HepG2 (cell line): Measurements from ENCODE around the gene RAB32. TPM values are rescaled to one million over a fixed set of nuclear protein-coding genes. Genes with fewer than 3 reads are reported as not detected.
A peak's percentile ranks its signal among the peaks of the same experiment; 100 is the strongest.

Experiments
- CCAR2 ChIP-seq: fragments of 200-400 bp; formaldehyde crosslinking; optimal IDR thresholded peaks from 2 replicates; pipeline ENCODE3; 2018; ENCODE audit warnings: low read depth, mild to moderate bottlenecking, low read length, moderate library complexity
- CREB1 ChIP-seq, 2 experiments: fragments of 450-650 bp in 1 of 2; IDR thresholded peaks; 2 replicates each; pipeline ENCODE4 v1.6.1; 2016 to 2017; ENCODE audit warnings: control low read depth in 1 of 2, mild to moderate bottlenecking in 1 of 2, missing compliant biosample characterization in 1 of 2, missing genetic modification characterization in 1 of 2
- FOXK1 ChIP-seq: sonication (generic); formaldehyde crosslinking; IDR thresholded peaks from 2 replicates; pipeline ENCODE4 v1.4.0; 2020; ENCODE audit warnings: low read depth, missing genetic modification reagents, borderline replicate concordance
- PHF5A ChIP-seq: IDR thresholded peaks from one replicate; pipeline ENCODE4 v1.6.1; 2018; ENCODE audit warnings: low read depth, missing genetic modification reagents; ENCODE audit not compliant: unreplicated experiment
- PRMT3 ChIP-seq: sonication (generic); formaldehyde crosslinking; IDR thresholded peaks from 2 replicates; pipeline ENCODE4 v1.8.1; 2022; ENCODE audit warnings: low read depth, mild to moderate bottlenecking, moderate library complexity, missing genetic modification reagents, borderline replicate concordance
- SAFB2 ChIP-seq: sonication (generic); formaldehyde crosslinking; IDR thresholded peaks from 2 replicates; pipeline ENCODE4 v1.5.1; 2020; ENCODE audit warnings: missing genetic modification reagents, low read depth, mild to moderate bottlenecking, borderline replicate concordance
- SMYD3 ChIP-seq: sonication (generic); formaldehyde crosslinking; IDR thresholded peaks from 2 replicates; pipeline ENCODE4 v1.8.1; 2023; ENCODE audit warnings: mild to moderate bottlenecking, missing genetic modification reagents
- ZFP36L1 ChIP-seq: sonication (generic); formaldehyde crosslinking; IDR thresholded peaks from 2 replicates; pipeline ENCODE4 v1.8.0; 2022; ENCODE audit warnings: mild to moderate bottlenecking, missing genetic modification reagents, moderate library complexity
- ZNF296 ChIP-seq: sonication (generic); formaldehyde crosslinking; conservative IDR thresholded peaks from 2 replicates; pipeline ENCODE4 v1.5.0; 2020; ENCODE audit warnings: mild to moderate bottlenecking, missing genetic modification reagents
- ZNF549 ChIP-seq: sonication (generic); formaldehyde crosslinking; IDR thresholded peaks from 2 replicates; pipeline ENCODE4 v1.5.0; 2020; ENCODE audit warnings: missing genetic modification reagents
- ZNF713 ChIP-seq: sonication (generic); formaldehyde crosslinking; IDR thresholded peaks from 2 replicates; pipeline ENCODE4 v1.4.0; 2020; ENCODE audit warnings: mild to moderate bottlenecking, missing genetic modification reagents
- ZNF747 ChIP-seq: sonication (generic); formaldehyde crosslinking; IDR thresholded peaks from 2 replicates; pipeline ENCODE4 v1.8.1; 2023; ENCODE audit warnings: missing genetic modification reagents, mild to moderate bottlenecking, borderline replicate concordance
- ZNF761 ChIP-seq: sonication (generic); formaldehyde crosslinking; conservative IDR thresholded peaks from 2 replicates; pipeline ENCODE4 v1.4.0; 2020; ENCODE audit warnings: mild to moderate bottlenecking, missing genetic modification reagents
- polyA plus RNA-seq, 8 experiments: library from polyadenylated mRNA; depleted of rRNA in 3 of 8; stranded (reverse) in 7 of 8; unstranded in 1 of 8; fragments of >200 nt; fragmentation: Illumina TruSeq in 4 of 8; extraction: Trizol in 4 of 8; gene quantifications; 2 replicates each; pipeline versions ENCODE4 v1.2.1 to v1.2.3, GENCODE V29; 2011 to 2016; ENCODE audit warnings: low read depth in 4 of 8, missing spikeins in 1 of 8, mixed read lengths in 1 of 8; ENCODE audit not compliant: insufficient read depth in 1 of 8
- total RNA-seq, 5 experiments: library from RNA; depleted of rRNA; stranded (reverse); fragments of >200 nt; fragmentation: Illumina TruSeq; extraction: Trizol; gene quantifications; 2 replicates each; pipeline ENCODE4 v1.2.3, GENCODE V29; 2016; ENCODE audit warnings: low read depth in 1 of 5
- TF ChIP-seq, protein P1 (sequence below): sonication (generic); formaldehyde crosslinking; IDR thresholded peaks from 2 replicates; pipeline ENCODE4 v1.8.0; 2022; ENCODE audit warnings: missing genetic modification reagents, mild to moderate bottlenecking, inconsistent platforms, borderline replicate concordance
- TF ChIP-seq, protein P2 (sequence below): sonication (generic); formaldehyde crosslinking; IDR thresholded peaks from 2 replicates; pipeline ENCODE4 v1.4.0; 2020; ENCODE audit warnings: missing genetic modification reagents
- TF ChIP-seq, protein P3 (sequence below): sonication (generic); formaldehyde crosslinking; IDR thresholded peaks from 2 replicates; pipeline ENCODE4 v1.8.0; 2022; ENCODE audit warnings: low read depth, missing genetic modification reagents
- TF ChIP-seq, protein P4 (sequence below): sonication (generic); formaldehyde crosslinking; IDR thresholded peaks from 2 replicates; pipeline ENCODE4 v1.4.0; 2020; ENCODE audit warnings: missing genetic modification reagents
- TF ChIP-seq, protein P5 (sequence below): sonication (generic); formaldehyde crosslinking; conservative IDR thresholded peaks from 2 replicates; pipeline ENCODE4 v1.8.0; 2022; ENCODE audit warnings: mild to moderate bottlenecking, moderate library complexity, missing genetic modification reagents

The RAB32 gene
- total and polyA plus RNA-seq, 2 of the 13 experiments (the other 11 are each of a cell fraction or from before 2014, with no cell fraction given) = 43.7 to 93.9 TPM

DNA sequence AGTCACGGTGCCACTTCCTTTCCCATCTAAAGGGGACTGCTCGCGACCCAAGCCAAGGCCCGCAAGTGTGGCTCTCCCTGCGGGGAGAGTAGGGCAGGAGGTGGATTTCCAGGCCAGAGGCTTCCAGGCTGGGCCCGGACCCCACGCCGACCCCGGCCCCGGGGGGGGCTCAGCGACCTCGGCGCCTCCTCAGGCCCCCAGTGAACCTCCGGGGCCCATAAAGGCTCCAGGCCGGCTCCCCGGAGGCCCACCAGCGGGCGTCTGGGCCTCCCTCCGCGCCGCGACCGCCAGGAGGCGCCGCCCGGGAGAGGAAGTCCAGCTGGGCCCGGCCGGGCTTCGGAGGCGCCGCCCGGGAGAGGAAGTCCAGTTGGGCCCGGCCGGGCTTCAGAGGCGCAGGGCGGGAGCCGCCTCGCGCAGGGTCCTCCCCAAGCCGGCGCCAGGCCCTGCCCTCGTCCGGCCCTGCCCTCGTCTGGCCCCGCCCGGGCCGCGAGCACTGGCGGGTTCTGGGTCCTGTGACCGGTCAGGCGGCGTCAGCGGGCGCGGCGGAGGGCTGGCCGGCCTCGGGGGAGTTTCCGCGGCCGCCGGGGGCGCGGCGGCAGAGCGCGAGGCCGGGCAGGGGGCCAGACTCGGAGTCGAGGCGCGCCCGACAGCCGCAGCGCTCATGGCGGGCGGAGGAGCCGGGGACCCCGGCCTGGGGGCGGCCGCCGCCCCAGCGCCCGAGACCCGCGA is at the start of gene RAB32 (continued):
- TF ChIP-seq, protein P1, sequence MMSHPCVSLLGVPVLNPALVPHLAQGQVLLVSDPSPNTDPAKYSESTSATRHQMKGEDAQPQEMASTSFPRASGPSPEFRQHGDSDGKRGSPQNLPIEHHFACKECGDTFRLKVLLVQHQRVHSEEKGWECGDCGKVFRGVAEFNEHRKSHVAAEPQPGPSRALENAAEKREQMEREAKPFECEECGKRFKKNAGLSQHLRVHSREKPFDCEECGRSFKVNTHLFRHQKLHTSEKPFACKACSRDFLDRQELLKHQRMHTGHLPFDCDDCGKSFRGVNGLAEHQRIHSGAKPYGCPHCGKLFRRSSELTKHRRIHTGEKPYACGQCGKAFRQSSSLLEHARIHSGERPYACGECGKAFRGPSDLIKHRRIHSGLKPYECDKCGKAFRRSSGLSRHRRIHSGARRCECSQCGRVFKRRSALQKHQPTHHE (CRISPR knock-in tag) = no peak
- TF ChIP-seq, protein P2, sequence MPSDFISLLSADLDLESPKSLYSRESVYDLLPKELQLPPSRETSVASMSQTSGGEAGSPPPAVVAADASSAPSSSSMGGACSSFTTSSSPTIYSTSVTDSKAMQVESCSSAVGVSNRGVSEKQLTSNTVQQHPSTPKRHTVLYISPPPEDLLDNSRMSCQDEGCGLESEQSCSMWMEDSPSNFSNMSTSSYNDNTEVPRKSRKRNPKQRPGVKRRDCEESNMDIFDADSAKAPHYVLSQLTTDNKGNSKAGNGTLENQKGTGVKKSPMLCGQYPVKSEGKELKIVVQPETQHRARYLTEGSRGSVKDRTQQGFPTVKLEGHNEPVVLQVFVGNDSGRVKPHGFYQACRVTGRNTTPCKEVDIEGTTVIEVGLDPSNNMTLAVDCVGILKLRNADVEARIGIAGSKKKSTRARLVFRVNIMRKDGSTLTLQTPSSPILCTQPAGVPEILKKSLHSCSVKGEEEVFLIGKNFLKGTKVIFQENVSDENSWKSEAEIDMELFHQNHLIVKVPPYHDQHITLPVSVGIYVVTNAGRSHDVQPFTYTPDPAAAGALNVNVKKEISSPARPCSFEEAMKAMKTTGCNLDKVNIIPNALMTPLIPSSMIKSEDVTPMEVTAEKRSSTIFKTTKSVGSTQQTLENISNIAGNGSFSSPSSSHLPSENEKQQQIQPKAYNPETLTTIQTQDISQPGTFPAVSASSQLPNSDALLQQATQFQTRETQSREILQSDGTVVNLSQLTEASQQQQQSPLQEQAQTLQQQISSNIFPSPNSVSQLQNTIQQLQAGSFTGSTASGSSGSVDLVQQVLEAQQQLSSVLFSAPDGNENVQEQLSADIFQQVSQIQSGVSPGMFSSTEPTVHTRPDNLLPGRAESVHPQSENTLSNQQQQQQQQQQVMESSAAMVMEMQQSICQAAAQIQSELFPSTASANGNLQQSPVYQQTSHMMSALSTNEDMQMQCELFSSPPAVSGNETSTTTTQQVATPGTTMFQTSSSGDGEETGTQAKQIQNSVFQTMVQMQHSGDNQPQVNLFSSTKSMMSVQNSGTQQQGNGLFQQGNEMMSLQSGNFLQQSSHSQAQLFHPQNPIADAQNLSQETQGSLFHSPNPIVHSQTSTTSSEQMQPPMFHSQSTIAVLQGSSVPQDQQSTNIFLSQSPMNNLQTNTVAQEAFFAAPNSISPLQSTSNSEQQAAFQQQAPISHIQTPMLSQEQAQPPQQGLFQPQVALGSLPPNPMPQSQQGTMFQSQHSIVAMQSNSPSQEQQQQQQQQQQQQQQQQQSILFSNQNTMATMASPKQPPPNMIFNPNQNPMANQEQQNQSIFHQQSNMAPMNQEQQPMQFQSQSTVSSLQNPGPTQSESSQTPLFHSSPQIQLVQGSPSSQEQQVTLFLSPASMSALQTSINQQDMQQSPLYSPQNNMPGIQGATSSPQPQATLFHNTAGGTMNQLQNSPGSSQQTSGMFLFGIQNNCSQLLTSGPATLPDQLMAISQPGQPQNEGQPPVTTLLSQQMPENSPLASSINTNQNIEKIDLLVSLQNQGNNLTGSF (CRISPR knock-in tag) = no peak
- TF ChIP-seq PHF5A (CRISPR knock-in tag) (no peak), ZNF747 (CRISPR knock-in tag) (0 out of 2 replicates have a peak, but pooled peaks have one; percentile 3), ZNF713 (CRISPR knock-in tag) (no peak; the same call in 1 of the 2 replicates), SAFB2 (CRISPR knock-in tag) (0 out of 2 replicates have a peak, but pooled peaks have one; percentile 27), ZFP36L1 (no peak), PRMT3 (no peak), SMYD3 (CRISPR knock-in tag) (no peak), CCAR2 (no peak), ZNF549 (CRISPR knock-in tag) (no peak), ZNF296 (CRISPR knock-in tag) (no peak), FOXK1 (CRISPR knock-in tag) (peak; percentile 10; the same call in 1 of the 2 replicates), ZNF761 (CRISPR knock-in tag) (no peak), CREB1 (IDR thresholded peaks at IDR 0.05) (no peak; the same call in 1 of the 2 replicates), CREB1 (CRISPR knock-in tag; IDR thresholded peaks at IDR 0.05) (no peak)
- TF ChIP-seq, protein P3, sequence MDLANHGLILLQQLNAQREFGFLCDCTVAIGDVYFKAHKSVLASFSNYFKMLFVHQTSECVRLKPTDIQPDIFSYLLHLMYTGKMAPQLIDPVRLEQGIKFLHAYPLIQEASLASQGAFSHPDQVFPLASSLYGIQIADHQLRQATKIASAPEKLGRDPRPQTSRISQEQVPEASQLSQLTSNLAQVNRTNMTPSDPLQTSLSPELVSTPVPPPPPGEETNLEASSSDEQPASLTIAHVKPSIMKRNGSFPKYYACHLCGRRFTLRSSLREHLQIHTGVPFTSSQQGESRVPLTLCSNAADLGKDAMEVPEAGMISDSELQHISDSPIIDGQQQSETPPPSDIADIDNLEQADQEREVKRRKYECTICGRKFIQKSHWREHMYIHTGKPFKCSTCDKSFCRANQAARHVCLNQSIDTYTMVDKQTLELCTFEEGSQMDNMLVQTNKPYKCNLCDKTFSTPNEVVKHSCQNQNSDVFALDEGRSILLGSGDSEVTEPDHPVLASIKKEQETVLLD (CRISPR knock-in tag) = peak; percentile 80; the same call in 1 of the 2 replicates
- TF ChIP-seq, protein P4, sequence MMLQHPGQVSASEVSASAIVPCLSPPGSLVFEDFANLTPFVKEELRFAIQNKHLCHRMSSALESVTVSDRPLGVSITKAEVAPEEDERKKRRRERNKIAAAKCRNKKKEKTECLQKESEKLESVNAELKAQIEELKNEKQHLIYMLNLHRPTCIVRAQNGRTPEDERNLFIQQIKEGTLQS = no peak; the same call in 1 of the 2 replicates
- TF ChIP-seq, protein P5, sequence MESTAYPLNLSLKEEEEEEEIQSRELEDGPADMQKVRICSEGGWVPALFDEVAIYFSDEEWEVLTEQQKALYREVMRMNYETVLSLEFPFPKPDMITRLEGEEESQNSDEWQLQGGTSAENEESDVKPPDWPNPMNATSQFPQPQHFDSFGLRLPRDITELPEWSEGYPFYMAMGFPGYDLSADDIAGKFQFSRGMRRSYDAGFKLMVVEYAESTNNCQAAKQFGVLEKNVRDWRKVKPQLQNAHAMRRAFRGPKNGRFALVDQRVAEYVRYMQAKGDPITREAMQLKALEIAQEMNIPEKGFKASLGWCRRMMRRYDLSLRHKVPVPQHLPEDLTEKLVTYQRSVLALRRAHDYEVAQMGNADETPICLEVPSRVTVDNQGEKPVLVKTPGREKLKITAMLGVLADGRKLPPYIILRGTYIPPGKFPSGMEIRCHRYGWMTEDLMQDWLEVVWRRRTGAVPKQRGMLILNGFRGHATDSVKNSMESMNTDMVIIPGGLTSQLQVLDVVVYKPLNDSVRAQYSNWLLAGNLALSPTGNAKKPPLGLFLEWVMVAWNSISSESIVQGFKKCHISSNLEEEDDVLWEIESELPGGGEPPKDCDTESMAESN (CRISPR knock-in tag) = no peak
